Measurements from ENCODE around the gene THSD7B.
"Not testable (repeated sequence)": the region's sequence is repeated elsewhere in the genome, so short reads cannot be mapped to it uniquely, and the experiment has no call there.

Gene THSD7B

DNA sequence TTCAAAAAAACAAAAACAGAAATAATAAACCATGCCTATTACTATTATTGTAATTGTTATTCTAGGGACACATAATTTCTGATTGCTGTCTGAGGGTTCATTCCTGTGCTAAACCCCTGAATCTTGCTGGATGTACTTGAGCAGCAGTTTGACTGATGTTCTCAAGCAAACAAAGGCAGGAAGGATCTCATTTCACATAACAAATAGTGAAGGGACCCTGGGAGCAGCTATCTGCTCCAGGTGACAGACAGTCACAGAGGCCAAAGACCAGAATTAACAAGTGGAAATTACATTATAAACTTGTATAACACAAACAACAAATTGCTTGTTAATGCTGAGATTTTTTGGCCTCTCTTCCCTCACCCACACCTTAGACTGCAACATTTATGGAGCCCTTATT lies 284.2 kb downstream of the THSD7B start:
- Histone ChIP-seq H3K27me3 (ENCODE audit: insufficient read depth, low read depth) (no peaks in the 10 kb centered on the region), H3K4me2 (no peak overlapping the region), H3K36me3 (ENCODE audit: insufficient read depth) (no peaks in the 10 kb centered on the region), H3K79me2 (ENCODE audit: insufficient read depth, low read depth) (no peaks in the 10 kb centered on the region), H3K4me3 (IDR thresholded peaks at IDR 0.05; ENCODE audit: insufficient read depth, low read depth, low read length) (no peak overlapping the region), H3K27ac (no peak overlapping the region), H3K4me1 (ENCODE audit: low read depth, poor library complexity, severe bottlenecking) (no peaks in the 10 kb centered on the region), H2AFZ (ENCODE audit: low read depth) (no peak overlapping the region), H3K9ac (no peak overlapping the region), H4K20me1 (ENCODE audit: insufficient read depth) (no peaks in the 10 kb centered on the region)
- TF ChIP-seq, protein P1, sequence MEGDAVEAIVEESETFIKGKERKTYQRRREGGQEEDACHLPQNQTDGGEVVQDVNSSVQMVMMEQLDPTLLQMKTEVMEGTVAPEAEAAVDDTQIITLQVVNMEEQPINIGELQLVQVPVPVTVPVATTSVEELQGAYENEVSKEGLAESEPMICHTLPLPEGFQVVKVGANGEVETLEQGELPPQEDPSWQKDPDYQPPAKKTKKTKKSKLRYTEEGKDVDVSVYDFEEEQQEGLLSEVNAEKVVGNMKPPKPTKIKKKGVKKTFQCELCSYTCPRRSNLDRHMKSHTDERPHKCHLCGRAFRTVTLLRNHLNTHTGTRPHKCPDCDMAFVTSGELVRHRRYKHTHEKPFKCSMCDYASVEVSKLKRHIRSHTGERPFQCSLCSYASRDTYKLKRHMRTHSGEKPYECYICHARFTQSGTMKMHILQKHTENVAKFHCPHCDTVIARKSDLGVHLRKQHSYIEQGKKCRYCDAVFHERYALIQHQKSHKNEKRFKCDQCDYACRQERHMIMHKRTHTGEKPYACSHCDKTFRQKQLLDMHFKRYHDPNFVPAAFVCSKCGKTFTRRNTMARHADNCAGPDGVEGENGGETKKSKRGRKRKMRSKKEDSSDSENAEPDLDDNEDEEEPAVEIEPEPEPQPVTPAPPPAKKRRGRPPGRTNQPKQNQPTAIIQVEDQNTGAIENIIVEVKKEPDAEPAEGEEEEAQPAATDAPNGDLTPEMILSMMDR (conservative IDR thresholded peaks at IDR 0.05; ENCODE audit: low read depth, low read length), result no peak

DNA sequence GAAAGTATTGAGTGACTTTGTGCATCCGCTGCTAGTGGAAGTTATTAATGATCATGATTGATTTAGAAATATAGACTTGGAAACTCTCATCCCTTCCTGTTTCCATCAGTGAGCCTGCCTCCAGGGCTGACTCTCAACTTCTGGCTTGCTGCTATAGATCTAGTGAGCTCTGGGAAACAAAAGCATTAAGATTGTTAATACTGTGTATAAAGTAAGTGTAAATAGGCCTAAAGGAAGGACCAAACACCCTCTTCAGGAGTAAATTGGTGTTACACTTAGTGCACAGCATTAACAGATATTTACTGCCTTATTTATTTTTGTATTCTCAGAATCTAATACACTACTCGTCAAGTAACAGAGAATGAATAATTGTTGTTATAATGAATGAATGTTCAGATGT lies 285.6 kb downstream of the THSD7B start:
- H3K79me2 ChIP-seq (ENCODE audit: insufficient read depth, low read depth), result no peaks in the 10 kb centered on the region
- H3K9ac ChIP-seq, result no peak overlapping the region
- H2AFZ ChIP-seq (ENCODE audit: low read depth), result no peak overlapping the region
- H3K27me3 ChIP-seq (ENCODE audit: insufficient read depth, low read depth), result no peaks in the 10 kb centered on the region
- no peak overlapping the region for H3K27ac ChIP-seq
- no peaks in the 10 kb centered on the region for H3K4me1 ChIP-seq (ENCODE audit: low read depth, poor library complexity, severe bottlenecking)
- H4K20me1 ChIP-seq (ENCODE audit: insufficient read depth), result no peaks in the 10 kb centered on the region
- no peak overlapping the region for H3K4me2 ChIP-seq
- no peaks in the 10 kb centered on the region for H3K36me3 ChIP-seq (ENCODE audit: insufficient read depth)
- H3K4me3 ChIP-seq (IDR thresholded peaks at IDR 0.05; ENCODE audit: insufficient read depth, low read depth, low read length), result no peak overlapping the region
- TF ChIP-seq, protein P1 (conservative IDR thresholded peaks at IDR 0.05; ENCODE audit: low read depth, low read length), result no peak

DNA sequence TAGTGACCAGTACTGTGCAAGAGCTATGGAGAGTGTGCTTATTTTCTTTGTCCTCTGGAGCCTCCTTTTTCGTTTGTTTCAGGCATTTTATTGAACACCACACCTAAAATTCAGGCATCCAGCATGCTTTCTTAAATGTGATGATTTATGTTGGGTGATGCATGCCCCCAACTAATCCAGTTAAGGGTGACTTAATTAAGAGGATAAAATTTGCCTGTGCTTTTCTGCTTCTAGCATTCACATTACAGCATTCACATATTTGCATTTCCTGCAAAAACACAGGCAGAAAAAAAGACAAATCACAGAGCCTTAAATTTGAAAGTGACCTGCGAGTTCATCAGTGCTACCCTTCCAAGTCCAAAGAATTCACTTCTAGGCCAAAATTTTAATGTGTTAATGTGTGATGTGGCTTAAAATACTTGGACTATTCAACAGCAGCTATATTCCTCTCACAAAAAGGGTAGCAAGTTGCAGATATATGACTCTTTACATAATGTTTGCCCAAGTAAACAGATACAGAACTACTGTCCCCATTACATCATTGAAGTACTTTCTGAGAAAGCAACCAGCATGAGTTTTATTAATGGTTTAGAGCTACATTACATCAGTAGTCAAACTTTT lies 286.5 kb downstream of the THSD7B start:
- Histone ChIP-seq H3K79me2 (ENCODE audit: insufficient read depth, low read depth) (no peaks in the 10 kb centered on the region), H3K4me3 (IDR thresholded peaks at IDR 0.05; ENCODE audit: insufficient read depth, low read depth, low read length) (no peak overlapping the region), H3K9ac (no peak overlapping the region), H4K20me1 (ENCODE audit: insufficient read depth) (no peaks in the 10 kb centered on the region), H3K4me2 (no peak overlapping the region), H3K36me3 (ENCODE audit: insufficient read depth) (no peaks in the 10 kb centered on the region), H3K27ac (no peak overlapping the region), H3K4me1 (ENCODE audit: low read depth, poor library complexity, severe bottlenecking) (no peaks in the 10 kb centered on the region), H2AFZ (ENCODE audit: low read depth) (no peak overlapping the region), H3K27me3 (ENCODE audit: insufficient read depth, low read depth) (no peaks in the 10 kb centered on the region)
- TF ChIP-seq, protein P1 (conservative IDR thresholded peaks at IDR 0.05; ENCODE audit: low read depth, low read length), result no peak

DNA sequence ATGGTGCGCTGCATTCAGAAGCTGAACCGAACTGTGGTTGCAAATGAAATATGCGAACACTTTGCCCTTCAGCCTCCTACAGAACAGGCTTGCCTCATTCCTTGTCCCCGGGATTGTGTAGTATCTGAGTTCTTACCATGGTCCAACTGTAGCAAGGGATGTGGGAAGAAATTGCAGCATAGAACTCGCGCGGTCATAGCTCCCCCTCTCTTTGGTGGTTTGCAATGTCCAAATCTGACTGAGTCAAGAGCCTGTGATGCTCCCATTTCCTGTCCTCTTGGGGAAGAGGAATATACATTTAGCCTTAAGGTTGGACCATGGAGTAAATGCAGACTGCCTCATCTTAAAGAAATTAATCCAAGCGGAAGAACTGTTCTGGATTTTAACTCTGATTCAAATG lies 291.4 kb downstream of the THSD7B start:
- H4K20me1 ChIP-seq (ENCODE audit: insufficient read depth), result no peaks in the 10 kb centered on the region
- no peak overlapping the region for H3K27ac ChIP-seq
- H3K27me3 ChIP-seq (ENCODE audit: insufficient read depth, low read depth), result no peaks in the 10 kb centered on the region
- TF ChIP-seq, protein P1 (conservative IDR thresholded peaks at IDR 0.05; ENCODE audit: low read depth, low read length), result no peak
- H3K36me3 ChIP-seq (ENCODE audit: insufficient read depth), result no peaks in the 10 kb centered on the region
- no peak overlapping the region for H3K9ac ChIP-seq
- no peaks in the 10 kb centered on the region for H3K79me2 ChIP-seq (ENCODE audit: insufficient read depth, low read depth)
- H3K4me1 ChIP-seq (ENCODE audit: low read depth, poor library complexity, severe bottlenecking), result no peaks in the 10 kb centered on the region
- H3K4me2 ChIP-seq, result no peak overlapping the region
- no peak overlapping the region for H2AFZ ChIP-seq (ENCODE audit: low read depth)
- no peak overlapping the region for H3K4me3 ChIP-seq (IDR thresholded peaks at IDR 0.05; ENCODE audit: insufficient read depth, low read depth, low read length)

DNA sequence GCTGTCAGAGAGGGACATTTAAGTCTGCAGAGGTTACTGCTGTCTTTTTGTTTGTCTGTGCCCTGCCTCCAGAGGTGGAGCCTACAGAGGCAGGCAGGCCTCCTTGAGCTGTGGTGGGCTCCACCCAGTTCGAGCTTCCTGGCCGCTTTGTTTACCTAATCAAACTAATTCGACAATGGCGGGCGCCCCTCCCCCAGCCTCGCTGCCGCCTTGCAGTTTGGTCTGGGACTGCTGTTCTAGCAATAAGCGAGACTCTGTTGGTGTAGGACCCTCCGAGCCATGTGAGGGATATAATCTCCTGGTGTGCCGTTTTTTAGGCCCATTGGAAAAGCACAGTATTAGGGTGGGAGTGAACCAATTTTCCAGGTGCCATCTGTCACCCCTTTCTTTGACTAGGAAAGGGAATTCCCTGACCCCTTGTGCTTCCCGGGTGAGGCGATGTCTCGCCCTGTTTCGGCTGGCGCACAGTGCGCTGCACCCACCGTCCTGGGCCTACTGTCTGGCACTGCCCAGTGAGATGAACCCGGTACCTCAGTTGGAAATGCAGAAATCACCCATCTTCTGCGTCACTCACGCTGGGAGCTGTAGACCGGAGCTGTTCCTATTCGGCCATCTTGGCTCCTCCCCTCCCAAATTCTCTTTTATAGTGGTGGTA lies 310.9 kb downstream of the THSD7B start:
- not testable (repeated sequence) for H3K9ac ChIP-seq; H3K4me3 ChIP-seq (IDR thresholded peaks at IDR 0.05; ENCODE audit: insufficient read depth, low read depth, low read length); H4K20me1 ChIP-seq (ENCODE audit: insufficient read depth); H3K27ac ChIP-seq; H3K79me2 ChIP-seq (ENCODE audit: insufficient read depth, low read depth); H2AFZ ChIP-seq (ENCODE audit: low read depth); H3K4me2 ChIP-seq; H3K36me3 ChIP-seq (ENCODE audit: insufficient read depth); H3K4me1 ChIP-seq (ENCODE audit: low read depth, poor library complexity, severe bottlenecking); H3K27me3 ChIP-seq (ENCODE audit: insufficient read depth, low read depth)

All from KMS-11 (cell line).